ENCODE results near the gene YIF1B. TPM values are rescaled to one million over a fixed set of nuclear protein-coding genes. Genes with fewer than 3 reads are reported as not detected.
A peak's percentile ranks its signal among the peaks of the same experiment; 100 is the strongest.

YIF1B gene
- total and polyA plus RNA-seq, 8 donors: 6.9 to 32.3 (median 14.3) TPM

GRCh38 chr19:38303517-38304351, 12.0 kb downstream of the YIF1B start, which contains the start of gene C19orf33:
Gene C19orf33, plus strand, starts transcription at chr19:38304251. Its CDS starts 11 bp downstream, at chr19:38304262.
- peak; percentile 12 to 43 (median 39) for ATAC-seq
- Histone ChIP-seq H3K4me1 (peaks cover 0 to 5% (median 0%) of the 10 kb centered on the region in 3 donors), H3K36me3 (no peaks in the 10 kb centered on the region), H3K9me3 (no peaks in the 10 kb centered on the region), H3K27me3 (no peaks in the 10 kb centered on the region), H3K4me3 (peak within 1 kb of the TSS in 1 of 4 donors; percentile 33), H3K27ac (no peak within 1 kb of the TSS)
- no peak for FAIRE-seq
- TF ChIP-seq, protein P1, sequence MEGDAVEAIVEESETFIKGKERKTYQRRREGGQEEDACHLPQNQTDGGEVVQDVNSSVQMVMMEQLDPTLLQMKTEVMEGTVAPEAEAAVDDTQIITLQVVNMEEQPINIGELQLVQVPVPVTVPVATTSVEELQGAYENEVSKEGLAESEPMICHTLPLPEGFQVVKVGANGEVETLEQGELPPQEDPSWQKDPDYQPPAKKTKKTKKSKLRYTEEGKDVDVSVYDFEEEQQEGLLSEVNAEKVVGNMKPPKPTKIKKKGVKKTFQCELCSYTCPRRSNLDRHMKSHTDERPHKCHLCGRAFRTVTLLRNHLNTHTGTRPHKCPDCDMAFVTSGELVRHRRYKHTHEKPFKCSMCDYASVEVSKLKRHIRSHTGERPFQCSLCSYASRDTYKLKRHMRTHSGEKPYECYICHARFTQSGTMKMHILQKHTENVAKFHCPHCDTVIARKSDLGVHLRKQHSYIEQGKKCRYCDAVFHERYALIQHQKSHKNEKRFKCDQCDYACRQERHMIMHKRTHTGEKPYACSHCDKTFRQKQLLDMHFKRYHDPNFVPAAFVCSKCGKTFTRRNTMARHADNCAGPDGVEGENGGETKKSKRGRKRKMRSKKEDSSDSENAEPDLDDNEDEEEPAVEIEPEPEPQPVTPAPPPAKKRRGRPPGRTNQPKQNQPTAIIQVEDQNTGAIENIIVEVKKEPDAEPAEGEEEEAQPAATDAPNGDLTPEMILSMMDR (IDR thresholded peaks at IDR 0.05): no peak
- DNase-seq: peak in 1 of 6 donors; percentile 43
- WGBS, 2 donors: 62 to 65% methylated on average over 27 to 28 of the region's 28 CpGs
- intact Hi-C loops (cut with DNase I): no loop called here

DNA sequence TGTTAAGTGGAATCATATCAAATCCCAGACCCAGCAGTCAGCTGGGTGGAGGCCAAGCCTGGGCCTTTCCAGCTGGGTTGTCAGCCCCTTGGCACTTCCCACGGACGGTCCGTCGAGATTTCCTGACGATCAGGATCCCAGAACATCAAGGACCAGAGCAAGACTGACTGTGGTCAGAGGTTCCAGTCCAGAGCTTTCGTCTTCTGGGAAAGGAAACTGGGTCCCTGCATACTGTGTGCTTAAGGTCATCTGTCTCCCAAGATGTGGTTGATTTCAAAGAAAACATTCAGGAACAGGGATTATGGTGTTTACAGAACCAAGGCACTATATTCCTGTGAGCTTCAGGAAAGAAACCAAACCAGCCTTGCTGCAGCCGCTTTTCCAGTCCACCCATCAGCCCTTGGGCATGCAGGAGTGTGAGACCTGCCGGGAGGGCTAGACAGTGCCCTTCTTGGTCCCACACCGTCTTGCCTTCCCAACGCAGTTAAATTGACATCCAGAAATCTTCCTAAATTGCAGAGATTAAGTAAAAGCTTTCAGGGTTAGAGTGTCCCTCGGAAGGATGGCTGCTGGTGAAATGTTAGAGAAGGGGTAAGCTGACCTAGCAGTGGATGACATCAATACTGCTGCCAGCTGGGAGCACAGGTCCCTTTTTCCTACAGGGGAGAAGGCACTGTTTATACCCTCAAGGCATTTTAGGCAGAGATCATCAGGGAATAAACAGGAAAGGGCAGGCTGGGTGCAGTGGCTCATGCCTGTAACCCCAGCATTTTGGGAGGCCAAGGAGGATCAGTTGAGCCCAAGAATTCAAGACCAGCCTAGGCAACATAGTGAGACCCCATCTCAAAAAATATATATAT, 16.7 kb downstream of the YIF1B start:
- FAIRE-seq: no peak
- Histone ChIP-seq H3K9me3 (no peaks in the 10 kb centered on the region), H3K36me3 (no peaks in the 10 kb centered on the region), H3K27ac (no peak overlapping the region), H3K27me3 (no peaks in the 10 kb centered on the region), H3K4me3 (no peak overlapping the region), H3K4me1 (no peaks in the 10 kb centered on the region)
- 61 to 67% methylated on average over 11 of the region's 11 CpGs for WGBS, 2 donors
- no peak for ATAC-seq
- DNase-seq: no peak
- TF ChIP-seq, protein P1 (IDR thresholded peaks at IDR 0.05): no peak
- intact Hi-C loops (cut with DNase I): no loop called here

DNA sequence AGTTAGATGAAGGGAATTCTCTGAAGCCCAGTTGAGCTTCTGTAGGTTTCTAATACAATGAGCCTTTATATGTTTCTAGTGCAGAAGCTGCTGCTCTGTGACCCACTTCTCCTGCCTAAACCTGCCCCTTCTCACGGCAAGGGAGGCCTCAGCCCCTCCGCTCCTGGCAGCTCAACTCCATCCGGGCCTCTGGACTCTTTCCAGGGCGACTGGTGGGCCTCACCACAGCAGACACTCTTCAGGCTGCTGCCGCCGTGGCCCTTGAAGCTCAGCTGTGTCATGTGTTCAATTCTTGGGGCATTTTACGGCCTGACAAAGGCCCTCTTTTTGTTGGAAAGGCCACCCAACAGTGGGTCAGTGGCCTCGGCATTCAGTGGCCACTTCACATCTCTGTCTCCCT, 21.7 kb downstream of the YIF1B start:
- Histone ChIP-seq H3K4me1 (peaks cover 20 to 25% (median 24%) of the 10 kb centered on the region in 3 donors), H3K9me3 (no peaks in the 10 kb centered on the region), H3K36me3 (peaks cover 0 to 13% (median 0%) of the 10 kb centered on the region in 3 donors), H3K4me3 (no peak overlapping the region), H3K27me3 (no peaks in the 10 kb centered on the region), H3K27ac (no peak overlapping the region)
- FAIRE-seq: no peak
- TF ChIP-seq, protein P1 (IDR thresholded peaks at IDR 0.05): no peak
- no peak for DNase-seq
- no peak for ATAC-seq
- intact Hi-C loops (cut with DNase I): no loop called here
- WGBS, 2 donors: 84 to 86% methylated on average over 8 of the region's 8 CpGs

GRCh38 chr19:38293281-38293680, 22.5 kb downstream of the YIF1B start:
- no peak for ATAC-seq
- no peak overlapping the region for H3K4me3 ChIP-seq
- no peak for FAIRE-seq
- TF ChIP-seq, protein P1 (IDR thresholded peaks at IDR 0.05): no peak
- no peaks in the 10 kb centered on the region for H3K9me3 ChIP-seq
- H3K36me3 ChIP-seq: peaks cover 0 to 21% (median 0%) of the 10 kb centered on the region in 3 donors
- peaks cover 20 to 25% (median 24%) of the 10 kb centered on the region in 3 donors for H3K4me1 ChIP-seq
- no peaks in the 10 kb centered on the region for H3K27me3 ChIP-seq
- no peak overlapping the region for H3K27ac ChIP-seq
- intact Hi-C loops (cut with DNase I): no loop called here
- no peak for DNase-seq
- 93 to 96% methylated on average over 9 of the region's 9 CpGs for WGBS, 2 donors

All from pancreas (tissue), 10 donors.